Uterus (tissue), 4 donors: Measurements from ENCODE around the gene KRT7. TPM values are rescaled to one million over a fixed set of nuclear protein-coding genes. Genes with fewer than 3 reads are reported as not detected.

Experiments used
- DNase-seq, 2 donors: peaks; one replicate each; pipeline ENCODE4 v3.0.0-alpha.2; 2019 to 2020
- H3K27ac ChIP-seq, 2 donors: fragments of 200-600 bp; sonication (generic); 1 replicate in 1 of 2; 2 replicates in 1 of 2; pipeline ENCODE4 v1.5.1; 2016 to 2018
- H3K27me3 ChIP-seq, 2 donors: fragments of 200-600 bp; sonication (generic); one replicate each; pipeline ENCODE4 v1.5.1; 2018 to 2019; ENCODE audit warnings: control low read depth in 1 of 2
- H3K36me3 ChIP-seq, 2 donors: fragments of 200-600 bp; sonication (generic); one replicate each; pipeline ENCODE4 v1.5.1; 2019; ENCODE audit warnings: control low read depth in 1 of 2
- H3K4me1 ChIP-seq, 2 donors: fragments of 200-600 bp; sonication (generic); one replicate each; pipeline ENCODE4 v1.5.1; 2018 to 2019; ENCODE audit warnings: control low read depth in 1 of 2
- H3K4me3 ChIP-seq, 2 donors: fragments of 200-600 bp; sonication (generic); 1 replicate in 1 of 2; 2 replicates in 1 of 2; pipeline ENCODE4 v1.5.1; 2018 to 2019; ENCODE audit warnings: mild to moderate bottlenecking in 1 of 2
- H3K9me3 ChIP-seq, 2 donors: fragments of 200-600 bp; sonication (generic); one replicate each; pipeline ENCODE4 v1.5.1; 2019; ENCODE audit warnings: control low read depth in 1 of 2
- POLR2A ChIP-seq, 2 donors: fragments of 450-650 bp; IDR thresholded peaks; one replicate each; pipeline ENCODE4 v1.6.1; 2016; ENCODE audit warnings: antibody characterized with exemption in 2 of 2, mild to moderate bottlenecking in 1 of 2, moderate library complexity in 1 of 2
- intact Hi-C: fragments of 100-400 bp; cut with DNase I; formaldehyde crosslinking; loops from one replicate; pipeline ENCODE4 v1.15.1; 2023; ENCODE audit warnings: low total_unique reads
- total RNA-seq, 4 donors: library from RNA; depleted of rRNA in 3 of 4; stranded (reverse); fragments of >200 nt in 3 of 4; gene quantifications; one replicate each; pipeline versions ENCODE4 v1.1.0 to v1.2.4, GENCODE V29; 2014 to 2023
- TF ChIP-seq, protein P1 (sequence below), 4 experiments: fragments of 200-600 bp in 2 of 4; fragments of 450-650 bp in 2 of 4; sonication (generic) in 2 of 4; IDR thresholded peaks; one replicate each; pipeline ENCODE4 v1.5.1; 2016 to 2019; ENCODE audit warnings: antibody characterized with exemption in 4 of 4, mild to moderate bottlenecking in 2 of 4, moderate library complexity in 1 of 4
- donor health status: DM: yes; HTN: yes; CAD: no.

Gene KRT7
- total RNA-seq, 4 donors from 2014 or later: 2.1 to 51.2 (median 5.1) TPM; not detected in 1

- no peaks in the 10 kb centered on the region for H3K4me1 ChIP-seq
- no peaks in the 10 kb centered on the region for H3K36me3 ChIP-seq
- no peak for TF ChIP-seq POLR2A (IDR thresholded peaks at IDR 0.05)
- TF ChIP-seq, protein P1, sequence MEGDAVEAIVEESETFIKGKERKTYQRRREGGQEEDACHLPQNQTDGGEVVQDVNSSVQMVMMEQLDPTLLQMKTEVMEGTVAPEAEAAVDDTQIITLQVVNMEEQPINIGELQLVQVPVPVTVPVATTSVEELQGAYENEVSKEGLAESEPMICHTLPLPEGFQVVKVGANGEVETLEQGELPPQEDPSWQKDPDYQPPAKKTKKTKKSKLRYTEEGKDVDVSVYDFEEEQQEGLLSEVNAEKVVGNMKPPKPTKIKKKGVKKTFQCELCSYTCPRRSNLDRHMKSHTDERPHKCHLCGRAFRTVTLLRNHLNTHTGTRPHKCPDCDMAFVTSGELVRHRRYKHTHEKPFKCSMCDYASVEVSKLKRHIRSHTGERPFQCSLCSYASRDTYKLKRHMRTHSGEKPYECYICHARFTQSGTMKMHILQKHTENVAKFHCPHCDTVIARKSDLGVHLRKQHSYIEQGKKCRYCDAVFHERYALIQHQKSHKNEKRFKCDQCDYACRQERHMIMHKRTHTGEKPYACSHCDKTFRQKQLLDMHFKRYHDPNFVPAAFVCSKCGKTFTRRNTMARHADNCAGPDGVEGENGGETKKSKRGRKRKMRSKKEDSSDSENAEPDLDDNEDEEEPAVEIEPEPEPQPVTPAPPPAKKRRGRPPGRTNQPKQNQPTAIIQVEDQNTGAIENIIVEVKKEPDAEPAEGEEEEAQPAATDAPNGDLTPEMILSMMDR (IDR thresholded peaks at IDR 0.05): no peak
- H3K27ac ChIP-seq: no peak overlapping the region
- DNase-seq: no peak
- no peak overlapping the region for H3K4me3 ChIP-seq
- no peaks in the 10 kb centered on the region for H3K9me3 ChIP-seq
- peaks cover 0 to 3% of the 10 kb centered on the region in 2 donors for H3K27me3 ChIP-seq
- intact Hi-C loops: no loop called here
Measured at GRCh38 chr12:52231305-52232202, 1.5 kb upstream of the KRT7 start.

DNA sequence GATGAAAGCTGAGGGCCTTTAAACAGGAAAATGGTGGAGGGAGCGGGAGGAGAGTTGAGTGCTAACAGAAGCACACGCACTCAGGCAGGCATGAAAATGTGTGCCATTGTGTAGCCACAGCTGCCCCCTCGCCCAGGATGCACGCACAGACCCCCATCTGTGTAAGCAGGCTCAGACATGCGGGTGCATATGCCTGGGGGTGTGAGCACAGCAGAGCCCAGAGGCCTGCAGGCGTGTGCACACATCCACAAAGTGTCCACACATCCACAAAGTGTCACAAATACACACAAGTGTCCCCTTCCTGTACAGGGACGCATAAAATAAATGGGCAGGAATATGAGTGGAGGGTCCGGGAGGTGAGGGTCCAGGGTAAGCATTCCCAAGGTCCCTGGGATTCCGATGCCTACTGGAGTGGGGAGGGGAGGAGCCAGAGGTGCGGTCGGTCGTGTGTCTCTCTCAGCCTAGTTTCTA lies 805 bp upstream of the KRT7 start:
- intact Hi-C loops: no loop called here
- Histone ChIP-seq H3K36me3 (no peaks in the 10 kb centered on the region), H3K4me1 (no peaks in the 10 kb centered on the region), H3K27me3 (peaks cover 0 to 3% of the 10 kb centered on the region in 2 donors), H3K27ac (no peak overlapping the region), H3K4me3 (no peak overlapping the region), H3K9me3 (no peaks in the 10 kb centered on the region)
- no peak for DNase-seq
- TF ChIP-seq POLR2A (IDR thresholded peaks at IDR 0.05): no peak
- TF ChIP-seq, protein P1 (IDR thresholded peaks at IDR 0.05): no peak

DNA sequence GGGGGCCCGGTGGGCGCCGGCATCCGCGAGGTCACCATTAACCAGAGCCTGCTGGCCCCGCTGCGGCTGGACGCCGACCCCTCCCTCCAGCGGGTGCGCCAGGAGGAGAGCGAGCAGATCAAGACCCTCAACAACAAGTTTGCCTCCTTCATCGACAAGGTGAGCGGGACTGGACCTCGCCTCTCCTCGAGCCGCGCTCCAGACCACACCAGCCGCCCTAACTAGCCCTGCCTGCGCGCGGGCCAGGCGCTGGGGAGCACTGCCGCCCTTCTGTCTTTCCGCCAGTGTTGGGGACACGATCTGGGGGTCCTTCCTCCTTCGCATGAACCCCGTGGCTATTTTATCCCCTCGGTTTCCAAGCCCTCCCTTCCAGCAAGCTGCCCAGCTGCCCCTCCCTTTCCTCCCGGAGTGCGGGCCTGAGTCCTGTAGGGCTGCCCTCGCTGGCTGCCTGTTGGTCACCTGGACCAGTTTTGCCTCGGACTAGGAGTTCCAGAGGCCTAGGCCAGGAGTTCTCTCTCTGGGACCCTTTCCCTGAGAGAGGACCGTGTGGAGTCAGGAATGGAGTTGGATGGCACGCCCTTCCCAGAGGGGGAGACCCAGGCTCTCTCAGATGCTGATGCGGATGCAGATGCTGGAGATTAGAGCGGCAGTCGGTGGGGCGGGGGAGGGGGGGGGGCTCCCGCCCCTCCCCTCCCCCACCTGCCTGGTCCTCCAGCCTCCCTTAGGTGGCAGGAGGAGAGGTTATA lies 592 bp downstream of the KRT7 start:
- Histone ChIP-seq H3K4me1 (no peaks in the 10 kb centered on the region), H3K27ac (no peak overlapping the region), H3K9me3 (no peaks in the 10 kb centered on the region), H3K27me3 (peaks cover 0 to 3% of the 10 kb centered on the region in 2 donors), H3K4me3 (no peak overlapping the region), H3K36me3 (no peaks in the 10 kb centered on the region)
- TF ChIP-seq, protein P1 (IDR thresholded peaks at IDR 0.05): no peak
- TF ChIP-seq POLR2A (IDR thresholded peaks at IDR 0.05): peak in 1 of 2 donors; percentile 0
- DNase-seq: no peak
- intact Hi-C loops: no loop called here

GRCh38 chr12:52234223-52234810 lies 1.3 kb downstream of the KRT7 start:
- Histone ChIP-seq H3K27ac (no peak overlapping the region), H3K9me3 (no peaks in the 10 kb centered on the region), H3K27me3 (peaks cover 0 to 3% of the 10 kb centered on the region in 2 donors), H3K36me3 (no peaks in the 10 kb centered on the region), H3K4me1 (no peaks in the 10 kb centered on the region), H3K4me3 (no peak overlapping the region)
- TF ChIP-seq POLR2A (IDR thresholded peaks at IDR 0.05): no peak
- TF ChIP-seq, protein P1 (IDR thresholded peaks at IDR 0.05): no peak
- DNase-seq: no peak
- intact Hi-C loops: no loop called here
